ENCODE measurements around the gene PDE3B.

- TF ChIP-seq EZH2 (IDR thresholded peaks at IDR 0.05; ENCODE audit: low read length) (no peak), CTCF (optimal IDR thresholded peaks at IDR 0.05 in 1 of 3, IDR thresholded peaks at IDR 0.05 in 1 of 3, conservative IDR thresholded peaks at IDR 0.05 in 1 of 3; ENCODE audit: extremely low read depth in 1 of 3, insufficient read depth in 2 of 3, low read length in 3 of 3) (no peak)
These were observed 212.3 kb downstream of the PDE3B start for GRCh38 chr11:14855890-14856289.

Measured in keratinocyte (primary cell).